IgD-negative memory B cell (primary cell): ENCODE measurements around the gene SPTLC2. TPM values are rescaled to one million over a fixed set of nuclear protein-coding genes. Genes with fewer than 3 reads are reported as not detected.
"Not testable (repeated sequence)": the region's sequence is repeated elsewhere in the genome, so short reads cannot be mapped to it uniquely, and the experiment has no call there.

Source experiments
- H3K27ac Mint-ChIP-seq, 3 donors: one replicate each; pipeline ENCODE4 v1.8.0; 2020 to 2022; ENCODE audit warnings: mild to moderate bottlenecking in 3 of 3, mixed read lengths in 3 of 3, moderate library complexity in 1 of 3
- H3K27me3 Mint-ChIP-seq: one replicate; pipeline ENCODE4 v1.8.0; 2021; ENCODE audit warnings: mixed read lengths
- H3K36me3 Mint-ChIP-seq: one replicate; pipeline ENCODE4 v1.8.0; 2020; ENCODE audit warnings: mild to moderate bottlenecking, mixed read lengths
- H3K4me1 Mint-ChIP-seq, 3 donors: one replicate each; pipeline ENCODE4 v1.8.0; 2020 to 2022; ENCODE audit warnings: mixed read lengths in 3 of 3, mild to moderate bottlenecking in 1 of 3
- H3K4me3 Mint-ChIP-seq, 4 donors: one replicate each; pipeline ENCODE4 v1.8.0; 2020 to 2022; ENCODE audit warnings: mild to moderate bottlenecking in 4 of 4, mixed read lengths in 4 of 4, moderate library complexity in 3 of 4
- H3K9me3 Mint-ChIP-seq, 3 donors: one replicate each; pipeline ENCODE4 v1.8.0; 2020 to 2021; ENCODE audit warnings: mixed read lengths in 3 of 3, mild to moderate bottlenecking in 1 of 3
- polyA plus RNA-seq: library from polyadenylated mRNA; unstranded; fragments of 300-500 nt; fragmentation: Illumina TruSeq; gene quantifications from one replicate; pipeline ENCODE4 v1.2.3, GENCODE V29; 2021

Gene SPTLC2, protein sequence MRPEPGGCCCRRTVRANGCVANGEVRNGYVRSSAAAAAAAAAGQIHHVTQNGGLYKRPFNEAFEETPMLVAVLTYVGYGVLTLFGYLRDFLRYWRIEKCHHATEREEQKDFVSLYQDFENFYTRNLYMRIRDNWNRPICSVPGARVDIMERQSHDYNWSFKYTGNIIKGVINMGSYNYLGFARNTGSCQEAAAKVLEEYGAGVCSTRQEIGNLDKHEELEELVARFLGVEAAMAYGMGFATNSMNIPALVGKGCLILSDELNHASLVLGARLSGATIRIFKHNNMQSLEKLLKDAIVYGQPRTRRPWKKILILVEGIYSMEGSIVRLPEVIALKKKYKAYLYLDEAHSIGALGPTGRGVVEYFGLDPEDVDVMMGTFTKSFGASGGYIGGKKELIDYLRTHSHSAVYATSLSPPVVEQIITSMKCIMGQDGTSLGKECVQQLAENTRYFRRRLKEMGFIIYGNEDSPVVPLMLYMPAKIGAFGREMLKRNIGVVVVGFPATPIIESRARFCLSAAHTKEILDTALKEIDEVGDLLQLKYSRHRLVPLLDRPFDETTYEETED
- polyA plus RNA-seq: 20.3 TPM

- H3K27ac Mint-ChIP-seq: peak within 1 kb of the TSS; percentile 45 to 80 (median 46)
- peak within 1 kb of the TSS; percentile 85 to 96 (median 91) for H3K4me3 Mint-ChIP-seq
- H3K4me1 Mint-ChIP-seq: peaks cover 27 to 37% (median 28%) of the 10 kb centered on the region in 3 donors
- H3K27me3 Mint-ChIP-seq: no peaks in the 10 kb centered on the region
- H3K36me3 Mint-ChIP-seq: no peaks in the 10 kb centered on the region
- peaks cover 0 to 3% (median 0%) of the 10 kb centered on the region in 3 donors for H3K9me3 Mint-ChIP-seq
These were observed at the start of gene SPTLC2 for GRCh38 chr14:77616454-77617229. Gene SPTLC2 (minus strand): TSS chr14:77616637. CDS start chr14:77616579, 58 bp downstream.

GRCh38 chr14:77663293-77663692 is 46.9 kb upstream of the SPTLC2 start:
- H3K4me3 Mint-ChIP-seq: no peak overlapping the region
- no peaks in the 10 kb centered on the region for H3K9me3 Mint-ChIP-seq
- H3K4me1 Mint-ChIP-seq: peaks cover 0 to 4% (median 4%) of the 10 kb centered on the region in 3 donors
- peak overlapping the region in 1 of 3 donors; percentile 16 for H3K27ac Mint-ChIP-seq
- peaks cover 1% of the 10 kb centered on the region for H3K36me3 Mint-ChIP-seq
- H3K27me3 Mint-ChIP-seq: no peaks in the 10 kb centered on the region

DNA sequence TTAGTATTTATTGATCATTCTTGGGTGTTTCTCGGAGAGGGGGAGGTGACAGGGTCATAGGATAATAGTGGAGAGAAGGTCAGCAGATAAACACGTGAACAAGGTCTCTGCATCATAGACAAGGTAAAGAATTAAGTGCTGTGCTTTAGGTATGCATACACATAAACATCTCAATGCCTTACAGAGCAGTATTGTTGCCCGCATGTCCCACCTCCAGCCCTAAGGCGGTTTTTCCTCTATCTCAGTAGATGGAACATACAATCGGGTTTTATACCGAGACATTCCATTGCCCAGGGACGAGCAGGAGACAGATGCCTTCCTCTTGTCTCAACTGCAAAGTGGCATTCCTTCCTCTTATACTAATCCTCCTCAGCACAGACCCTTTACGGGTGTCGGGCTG is 45.1 kb upstream of the SPTLC2 start:
- not testable (repeated sequence) for H3K4me1 Mint-ChIP-seq, H3K36me3 Mint-ChIP-seq, H3K9me3 Mint-ChIP-seq

DNA sequence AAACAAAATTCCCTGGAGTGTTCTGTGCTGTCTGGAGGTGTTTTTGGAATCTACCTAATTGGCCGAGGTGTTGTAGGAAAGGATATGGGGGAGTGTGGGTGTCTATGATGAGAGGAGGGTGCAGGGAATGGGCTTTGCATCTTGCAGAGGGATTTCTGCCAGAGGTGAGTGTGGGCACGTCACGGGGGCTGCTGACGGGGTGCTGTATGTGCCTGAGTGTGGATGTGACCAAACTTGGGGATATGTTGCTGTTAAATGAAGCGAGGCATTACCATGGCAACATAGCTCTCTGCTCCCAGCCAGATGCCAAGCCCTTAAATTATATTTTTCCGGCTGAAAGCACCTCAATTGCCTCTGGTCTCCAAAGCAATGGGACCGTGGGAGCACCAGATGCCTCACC is 44.3 kb upstream of the SPTLC2 start:
- Mint-ChIP-seq H3K27ac (no peak overlapping the region), H3K27me3 (no peaks in the 10 kb centered on the region), H3K4me1 (peaks cover 0 to 3% (median 2%) of the 10 kb centered on the region in 3 donors), H3K4me3 (no peak overlapping the region), H3K36me3 (peaks cover 1% of the 10 kb centered on the region), H3K9me3 (no peaks in the 10 kb centered on the region)

More for the DNA sequence above, 45.1 kb upstream of the SPTLC2 start:
- H3K4me3 Mint-ChIP-seq, H3K27me3 Mint-ChIP-seq: not testable (repeated sequence)
- peak overlapping the region in 1 of 3 donors; percentile 78 for H3K27ac Mint-ChIP-seq

DNA sequence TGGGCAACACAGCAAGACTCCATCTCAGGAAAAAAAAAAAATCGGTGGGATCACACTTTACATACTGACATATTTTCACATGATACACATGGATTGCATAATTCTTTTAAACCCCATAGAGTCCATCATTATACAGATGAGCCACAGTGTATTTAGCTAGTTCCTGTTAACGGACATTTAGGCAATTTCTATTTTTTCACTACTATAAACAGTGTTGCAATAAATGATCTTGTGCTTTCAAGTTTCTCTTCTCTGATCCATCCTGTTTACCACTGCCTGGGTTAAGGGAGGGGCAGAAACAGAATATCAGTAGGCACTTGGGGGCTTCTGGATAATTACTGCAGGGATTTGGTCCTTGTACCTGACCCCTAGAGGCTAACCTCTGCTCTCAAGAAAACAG is 43.4 kb upstream of the SPTLC2 start:
- no peaks in the 10 kb centered on the region for H3K9me3 Mint-ChIP-seq
- peaks cover 0 to 3% (median 2%) of the 10 kb centered on the region in 3 donors for H3K4me1 Mint-ChIP-seq
- peaks cover 1% of the 10 kb centered on the region for H3K36me3 Mint-ChIP-seq
- H3K27ac Mint-ChIP-seq: no peak overlapping the region
- H3K27me3 Mint-ChIP-seq: no peaks in the 10 kb centered on the region
- no peak overlapping the region for H3K4me3 Mint-ChIP-seq

- no peaks in the 10 kb centered on the region for H3K27me3 Mint-ChIP-seq
- peaks cover 1% of the 10 kb centered on the region for H3K36me3 Mint-ChIP-seq
- no peaks in the 10 kb centered on the region for H3K9me3 Mint-ChIP-seq
- H3K27ac Mint-ChIP-seq: no peak overlapping the region
- peaks cover 0 to 4% (median 2%) of the 10 kb centered on the region in 3 donors for H3K4me1 Mint-ChIP-seq
- H3K4me3 Mint-ChIP-seq: no peak overlapping the region
These were observed 40.8 kb upstream of the SPTLC2 start for GRCh38 chr14:77657280-77657679.

DNA sequence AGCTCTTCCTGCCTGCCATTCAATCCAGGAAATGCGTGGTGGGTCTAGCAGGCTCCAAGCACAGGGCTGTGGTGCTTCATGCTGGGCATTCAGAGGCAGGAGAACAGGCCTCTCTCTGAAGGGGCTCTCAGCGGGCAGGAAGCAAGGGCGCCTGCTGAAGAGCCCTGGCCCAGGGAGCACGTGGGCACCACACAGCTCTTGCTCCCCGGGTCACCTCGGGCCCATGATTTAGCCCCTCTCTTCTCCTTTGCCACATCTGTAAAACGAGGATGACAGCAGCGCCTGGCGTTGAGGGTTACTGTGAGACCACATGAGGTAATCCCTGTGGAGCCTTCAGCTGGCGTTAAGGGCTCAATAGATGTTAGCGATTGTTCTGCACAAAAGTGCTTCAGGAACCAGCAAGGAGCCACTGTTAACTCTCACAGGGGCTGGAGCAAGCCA is 37.6 kb upstream of the SPTLC2 start:
- H3K27me3 Mint-ChIP-seq: no peaks in the 10 kb centered on the region
- no peaks in the 10 kb centered on the region for H3K36me3 Mint-ChIP-seq
- H3K9me3 Mint-ChIP-seq: no peaks in the 10 kb centered on the region
- H3K27ac Mint-ChIP-seq: no peak overlapping the region
- H3K4me1 Mint-ChIP-seq: peaks cover 0 to 4% (median 3%) of the 10 kb centered on the region in 3 donors
- H3K4me3 Mint-ChIP-seq: no peak overlapping the region

GRCh38 chr14:77649326-77649725 is 32.9 kb upstream of the SPTLC2 start:
- Mint-ChIP-seq H3K4me3 (no peak overlapping the region), H3K9me3 (peaks cover 0 to 8% (median 1%) of the 10 kb centered on the region in 3 donors), H3K27ac (no peak overlapping the region), H3K36me3 (no peaks in the 10 kb centered on the region), H3K27me3 (no peaks in the 10 kb centered on the region), H3K4me1 (peaks cover 0 to 4% (median 0%) of the 10 kb centered on the region in 3 donors)

DNA sequence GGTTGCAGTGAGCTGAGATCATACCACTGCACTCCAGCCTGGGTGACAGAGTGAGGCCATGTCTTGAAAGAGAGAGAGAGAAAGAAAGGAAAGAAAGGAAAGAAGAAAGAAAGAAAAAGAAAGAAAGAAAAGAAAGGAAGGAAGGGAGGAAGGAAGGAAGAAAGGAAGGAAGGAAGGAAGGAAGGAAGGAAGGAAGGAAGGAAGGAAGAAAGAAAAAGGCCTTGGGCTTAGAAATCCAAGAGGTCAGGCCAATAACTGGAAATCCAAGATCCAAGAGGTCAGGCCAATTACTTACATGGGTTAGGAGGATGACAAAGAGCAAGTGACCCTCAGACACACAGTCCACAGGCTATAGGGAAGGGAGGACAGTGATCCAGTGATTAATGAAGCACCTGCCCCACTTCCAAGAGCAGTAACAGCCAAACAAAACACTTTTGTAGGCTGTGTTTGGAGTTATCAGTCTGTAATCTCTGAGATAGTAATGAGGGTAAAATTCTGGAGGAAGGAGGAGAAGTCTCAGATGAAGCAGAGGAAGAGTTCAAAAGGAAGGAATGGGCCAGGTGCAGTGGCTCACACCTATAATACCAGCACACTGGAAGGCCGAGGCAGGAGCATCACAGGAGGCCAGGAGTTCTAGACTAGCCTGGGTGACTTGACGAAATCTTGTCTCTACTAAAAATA is 32.2 kb upstream of the SPTLC2 start:
- H3K9me3 Mint-ChIP-seq: peaks cover 0 to 8% (median 1%) of the 10 kb centered on the region in 3 donors
- H3K27ac Mint-ChIP-seq: no peak overlapping the region
- H3K27me3 Mint-ChIP-seq: no peaks in the 10 kb centered on the region
- no peaks in the 10 kb centered on the region for H3K36me3 Mint-ChIP-seq
- H3K4me3 Mint-ChIP-seq: no peak overlapping the region
- peaks cover 0 to 4% (median 0%) of the 10 kb centered on the region in 3 donors for H3K4me1 Mint-ChIP-seq

DNA sequence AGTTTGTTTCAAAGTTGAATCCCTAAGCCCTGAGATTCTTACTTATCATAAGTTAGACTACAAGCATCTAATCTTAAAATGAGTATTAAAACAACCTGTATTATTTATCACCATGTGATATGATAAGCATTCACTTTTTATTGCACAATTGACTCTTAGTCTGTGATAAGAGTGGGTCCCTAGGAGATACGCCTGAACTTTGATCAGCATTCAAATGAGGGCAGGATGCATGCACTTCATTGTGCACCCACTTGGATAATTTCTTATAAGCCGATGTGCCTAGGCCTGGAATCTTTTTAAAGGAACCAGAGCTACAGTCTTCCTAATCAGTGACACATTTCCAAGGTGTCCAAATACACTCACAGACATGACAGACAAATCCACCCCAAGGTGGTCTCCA is 31.4 kb upstream of the SPTLC2 start:
- Mint-ChIP-seq H3K4me3 (no peak overlapping the region), H3K27me3 (no peaks in the 10 kb centered on the region), H3K9me3 (peaks cover 0 to 8% (median 1%) of the 10 kb centered on the region in 3 donors), H3K36me3 (no peaks in the 10 kb centered on the region), H3K4me1 (peaks cover 0 to 4% (median 0%) of the 10 kb centered on the region in 3 donors), H3K27ac (no peak overlapping the region)

GRCh38 chr14:77646907-77647306 is 30.5 kb upstream of the SPTLC2 start:
- H3K4me3 Mint-ChIP-seq: no peak overlapping the region
- H3K9me3 Mint-ChIP-seq: peaks cover 0 to 8% (median 1%) of the 10 kb centered on the region in 3 donors
- no peak overlapping the region for H3K27ac Mint-ChIP-seq
- H3K36me3 Mint-ChIP-seq: no peaks in the 10 kb centered on the region
- H3K4me1 Mint-ChIP-seq: peaks cover 5 to 8% (median 5%) of the 10 kb centered on the region in 3 donors
- no peaks in the 10 kb centered on the region for H3K27me3 Mint-ChIP-seq

GRCh38 chr14:77645520-77646230 is 29.2 kb upstream of the SPTLC2 start:
- Mint-ChIP-seq H3K27ac (no peak overlapping the region), H3K27me3 (no peaks in the 10 kb centered on the region), H3K36me3 (peaks cover 2% of the 10 kb centered on the region), H3K9me3 (peaks cover 0 to 8% (median 1%) of the 10 kb centered on the region in 3 donors), H3K4me3 (no peak overlapping the region), H3K4me1 (peaks cover 12 to 16% (median 13%) of the 10 kb centered on the region in 3 donors)

- H3K27ac Mint-ChIP-seq: peak overlapping the region in 2 of 3 donors; percentile 92 to 97
- H3K9me3 Mint-ChIP-seq: peaks cover 0 to 11% (median 1%) of the 10 kb centered on the region in 3 donors
- H3K27me3 Mint-ChIP-seq: no peaks in the 10 kb centered on the region
- H3K4me1 Mint-ChIP-seq: peaks cover 12 to 16% (median 13%) of the 10 kb centered on the region in 3 donors
- peak overlapping the region; percentile 95 to 99 (median 97) for H3K4me3 Mint-ChIP-seq
- peaks cover 2% of the 10 kb centered on the region for H3K36me3 Mint-ChIP-seq
These were observed 26.0 kb upstream of the SPTLC2 start for GRCh38 chr14:77642407-77642806.
